Panc1 (cell line): ENCODE results near the gene RBM11.

ENCODE experiments used
- POLR2AphosphoS5 ChIP-seq: IDR thresholded peaks from 2 replicates; pipeline ENCODE4 v1.6.1; 2012; ENCODE audit warnings: mild to moderate bottlenecking, low read depth, low read length, moderate library complexity
- TF ChIP-seq, protein P1 (sequence below), 2 experiments: IDR thresholded peaks; 2 replicates each; pipeline ENCODE4 v1.6.1; 2011 to 2012; ENCODE audit warnings: low read depth in 2 of 2, control low read depth in 1 of 2, low read length in 1 of 2, mild to moderate bottlenecking in 1 of 2, moderate library complexity in 1 of 2; ENCODE audit not compliant: insufficient read depth in 1 of 2
- TF ChIP-seq, protein P2 (sequence below): fragments of 450-650 bp; IDR thresholded peaks from 2 replicates; pipeline ENCODE4 v1.5.1; 2017; ENCODE audit warnings: mild to moderate bottlenecking

DNA sequence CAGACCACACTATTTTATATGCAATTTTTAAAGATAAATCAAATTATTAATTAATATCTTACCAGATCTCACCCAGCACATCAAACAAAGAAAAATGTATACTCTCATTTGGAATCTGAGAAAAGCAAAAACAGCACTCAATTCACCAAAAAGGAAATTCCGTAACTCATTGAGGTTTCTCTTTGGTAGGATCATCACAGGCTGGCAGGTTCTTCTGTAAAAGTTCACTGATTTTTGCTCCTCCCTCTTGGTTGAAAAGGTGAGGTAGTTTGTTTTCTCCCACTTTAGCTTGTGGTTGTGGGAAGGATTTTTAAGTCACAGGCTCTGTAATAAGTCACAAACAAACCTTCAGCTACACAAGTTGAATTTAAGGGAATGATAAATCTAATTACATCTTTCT is 5.2 kb upstream of the RBM11 start, which contains the start of gene LIPI:
- TF ChIP-seq, protein P1, sequence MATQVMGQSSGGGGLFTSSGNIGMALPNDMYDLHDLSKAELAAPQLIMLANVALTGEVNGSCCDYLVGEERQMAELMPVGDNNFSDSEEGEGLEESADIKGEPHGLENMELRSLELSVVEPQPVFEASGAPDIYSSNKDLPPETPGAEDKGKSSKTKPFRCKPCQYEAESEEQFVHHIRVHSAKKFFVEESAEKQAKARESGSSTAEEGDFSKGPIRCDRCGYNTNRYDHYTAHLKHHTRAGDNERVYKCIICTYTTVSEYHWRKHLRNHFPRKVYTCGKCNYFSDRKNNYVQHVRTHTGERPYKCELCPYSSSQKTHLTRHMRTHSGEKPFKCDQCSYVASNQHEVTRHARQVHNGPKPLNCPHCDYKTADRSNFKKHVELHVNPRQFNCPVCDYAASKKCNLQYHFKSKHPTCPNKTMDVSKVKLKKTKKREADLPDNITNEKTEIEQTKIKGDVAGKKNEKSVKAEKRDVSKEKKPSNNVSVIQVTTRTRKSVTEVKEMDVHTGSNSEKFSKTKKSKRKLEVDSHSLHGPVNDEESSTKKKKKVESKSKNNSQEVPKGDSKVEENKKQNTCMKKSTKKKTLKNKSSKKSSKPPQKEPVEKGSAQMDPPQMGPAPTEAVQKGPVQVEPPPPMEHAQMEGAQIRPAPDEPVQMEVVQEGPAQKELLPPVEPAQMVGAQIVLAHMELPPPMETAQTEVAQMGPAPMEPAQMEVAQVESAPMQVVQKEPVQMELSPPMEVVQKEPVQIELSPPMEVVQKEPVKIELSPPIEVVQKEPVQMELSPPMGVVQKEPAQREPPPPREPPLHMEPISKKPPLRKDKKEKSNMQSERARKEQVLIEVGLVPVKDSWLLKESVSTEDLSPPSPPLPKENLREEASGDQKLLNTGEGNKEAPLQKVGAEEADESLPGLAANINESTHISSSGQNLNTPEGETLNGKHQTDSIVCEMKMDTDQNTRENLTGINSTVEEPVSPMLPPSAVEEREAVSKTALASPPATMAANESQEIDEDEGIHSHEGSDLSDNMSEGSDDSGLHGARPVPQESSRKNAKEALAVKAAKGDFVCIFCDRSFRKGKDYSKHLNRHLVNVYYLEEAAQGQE (IDR thresholded peaks at IDR 0.05; ENCODE audit: insufficient read depth in 1 of 2, low read depth in 2 of 2, low read length in 1 of 2), result no peak
- no peak for TF ChIP-seq POLR2AphosphoS5
- TF ChIP-seq, protein P2, sequence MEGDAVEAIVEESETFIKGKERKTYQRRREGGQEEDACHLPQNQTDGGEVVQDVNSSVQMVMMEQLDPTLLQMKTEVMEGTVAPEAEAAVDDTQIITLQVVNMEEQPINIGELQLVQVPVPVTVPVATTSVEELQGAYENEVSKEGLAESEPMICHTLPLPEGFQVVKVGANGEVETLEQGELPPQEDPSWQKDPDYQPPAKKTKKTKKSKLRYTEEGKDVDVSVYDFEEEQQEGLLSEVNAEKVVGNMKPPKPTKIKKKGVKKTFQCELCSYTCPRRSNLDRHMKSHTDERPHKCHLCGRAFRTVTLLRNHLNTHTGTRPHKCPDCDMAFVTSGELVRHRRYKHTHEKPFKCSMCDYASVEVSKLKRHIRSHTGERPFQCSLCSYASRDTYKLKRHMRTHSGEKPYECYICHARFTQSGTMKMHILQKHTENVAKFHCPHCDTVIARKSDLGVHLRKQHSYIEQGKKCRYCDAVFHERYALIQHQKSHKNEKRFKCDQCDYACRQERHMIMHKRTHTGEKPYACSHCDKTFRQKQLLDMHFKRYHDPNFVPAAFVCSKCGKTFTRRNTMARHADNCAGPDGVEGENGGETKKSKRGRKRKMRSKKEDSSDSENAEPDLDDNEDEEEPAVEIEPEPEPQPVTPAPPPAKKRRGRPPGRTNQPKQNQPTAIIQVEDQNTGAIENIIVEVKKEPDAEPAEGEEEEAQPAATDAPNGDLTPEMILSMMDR, result no peak
